Omental fat pad (tissue), 4 donors: ENCODE results near the gene CEP131. TPM values are rescaled to one million over a fixed set of nuclear protein-coding genes. Genes with fewer than 3 reads are reported as not detected.

ENCODE experiments used
- ATAC-seq: fragments of 150-250 bp; one replicate; pipeline ENCODE4 v1.9.1; 2016; ENCODE audit warnings: mild to moderate bottlenecking, moderate library complexity; ENCODE audit not compliant: low FRiP score
- DNase-seq: peaks from one replicate; pipeline ENCODE4 v3.0.0-alpha.2; 2019; ENCODE audit warnings: low spot score
- total RNA-seq, 4 donors: library from RNA; depleted of rRNA; stranded (reverse); fragments of >200 nt; gene quantifications; one replicate each; pipeline ENCODE4 v1.1.0, GENCODE V29; 2016
- TF ChIP-seq, protein P1 (sequence below), 3 donors: fragments of 450-650 bp; IDR thresholded peaks; one replicate each; pipeline ENCODE4 v1.5.1; 2016 to 2017; ENCODE audit warnings: antibody characterized with exemption in 3 of 3, mild to moderate bottlenecking in 3 of 3, moderate library complexity in 2 of 3

CEP131 gene
- total RNA-seq = 10 to 100 TPM in 1 of 4 donors, 1 to 10 TPM in 3; 3.0 to 11.5 (median 5.6) TPM

DNA sequence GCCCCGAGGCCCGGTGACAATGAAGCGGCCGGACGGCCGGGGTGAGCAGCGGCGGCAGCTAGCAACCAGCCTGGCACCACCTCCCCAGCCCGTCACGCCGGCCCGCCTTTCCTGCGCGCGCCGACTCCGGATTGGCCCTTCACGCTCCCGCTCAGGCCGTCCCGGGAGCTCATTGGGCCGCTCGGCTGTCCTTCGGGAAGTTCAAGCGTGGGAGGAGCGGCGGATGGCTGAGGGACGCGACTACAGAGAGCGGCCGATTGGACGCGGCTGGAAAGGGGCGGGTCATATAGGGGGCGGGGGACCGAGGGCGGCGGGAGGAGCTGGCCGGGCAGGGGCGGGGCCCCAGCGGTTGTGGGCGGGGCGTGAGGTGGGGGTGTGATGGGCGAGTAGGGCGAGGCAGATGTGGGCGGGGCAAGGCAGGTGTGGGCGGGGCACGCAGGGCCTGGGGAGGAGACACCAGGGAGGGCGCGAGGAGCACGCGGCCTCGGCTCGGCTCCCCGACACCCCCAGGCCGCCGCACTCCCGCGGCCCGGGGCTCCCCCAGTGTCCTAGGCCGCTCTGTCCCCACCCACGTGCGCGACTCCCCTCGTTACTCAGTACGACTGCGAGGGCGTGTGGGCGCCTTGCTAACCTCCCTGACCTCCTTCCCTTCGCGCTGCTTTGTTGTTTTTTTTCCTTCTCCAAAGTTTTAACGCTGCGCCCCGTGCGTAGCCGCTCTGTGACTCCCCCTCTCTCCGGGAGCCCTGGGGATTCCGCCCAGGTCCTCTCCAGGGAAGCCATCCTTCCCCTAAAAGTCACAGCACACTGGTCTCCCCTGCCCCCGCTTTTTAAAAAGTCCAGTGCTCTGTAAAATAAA lies at the start of gene CEP131:
CEP131 (minus strand) TSS at position 60 of the 856 bp plus-strand sequence. CDS start 2,909 bp downstream, outside the sequence.
- DNase-seq = peak; percentile 96
- TF ChIP-seq, protein P1, sequence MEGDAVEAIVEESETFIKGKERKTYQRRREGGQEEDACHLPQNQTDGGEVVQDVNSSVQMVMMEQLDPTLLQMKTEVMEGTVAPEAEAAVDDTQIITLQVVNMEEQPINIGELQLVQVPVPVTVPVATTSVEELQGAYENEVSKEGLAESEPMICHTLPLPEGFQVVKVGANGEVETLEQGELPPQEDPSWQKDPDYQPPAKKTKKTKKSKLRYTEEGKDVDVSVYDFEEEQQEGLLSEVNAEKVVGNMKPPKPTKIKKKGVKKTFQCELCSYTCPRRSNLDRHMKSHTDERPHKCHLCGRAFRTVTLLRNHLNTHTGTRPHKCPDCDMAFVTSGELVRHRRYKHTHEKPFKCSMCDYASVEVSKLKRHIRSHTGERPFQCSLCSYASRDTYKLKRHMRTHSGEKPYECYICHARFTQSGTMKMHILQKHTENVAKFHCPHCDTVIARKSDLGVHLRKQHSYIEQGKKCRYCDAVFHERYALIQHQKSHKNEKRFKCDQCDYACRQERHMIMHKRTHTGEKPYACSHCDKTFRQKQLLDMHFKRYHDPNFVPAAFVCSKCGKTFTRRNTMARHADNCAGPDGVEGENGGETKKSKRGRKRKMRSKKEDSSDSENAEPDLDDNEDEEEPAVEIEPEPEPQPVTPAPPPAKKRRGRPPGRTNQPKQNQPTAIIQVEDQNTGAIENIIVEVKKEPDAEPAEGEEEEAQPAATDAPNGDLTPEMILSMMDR (IDR thresholded peaks at IDR 0.05) = no peak
- peak; percentile 98 for ATAC-seq

DNA sequence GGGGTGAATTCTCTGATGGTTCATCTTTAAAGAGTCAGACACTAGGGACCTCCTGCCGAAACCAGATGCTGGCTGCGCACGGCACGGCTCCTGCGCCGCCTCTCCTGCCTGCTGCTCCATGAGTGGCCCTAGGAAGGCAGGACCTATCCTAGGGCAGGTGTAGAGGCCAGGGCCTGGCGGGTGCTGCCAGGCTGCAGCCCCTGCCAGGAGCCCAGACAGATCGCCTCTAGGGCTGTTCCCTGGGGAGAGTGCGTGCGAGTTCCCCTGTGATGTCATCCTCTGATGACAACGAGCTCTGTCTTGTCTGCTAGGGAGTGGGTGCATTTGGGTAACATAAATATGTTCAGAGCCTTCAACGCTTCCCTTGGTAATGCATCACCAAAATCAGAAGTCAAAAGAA lies 48.5 kb upstream of the CEP131 start:
- TF ChIP-seq, protein P1 (IDR thresholded peaks at IDR 0.05) = no peak
- DNase-seq (no peak), ATAC-seq (no peak)

DNA sequence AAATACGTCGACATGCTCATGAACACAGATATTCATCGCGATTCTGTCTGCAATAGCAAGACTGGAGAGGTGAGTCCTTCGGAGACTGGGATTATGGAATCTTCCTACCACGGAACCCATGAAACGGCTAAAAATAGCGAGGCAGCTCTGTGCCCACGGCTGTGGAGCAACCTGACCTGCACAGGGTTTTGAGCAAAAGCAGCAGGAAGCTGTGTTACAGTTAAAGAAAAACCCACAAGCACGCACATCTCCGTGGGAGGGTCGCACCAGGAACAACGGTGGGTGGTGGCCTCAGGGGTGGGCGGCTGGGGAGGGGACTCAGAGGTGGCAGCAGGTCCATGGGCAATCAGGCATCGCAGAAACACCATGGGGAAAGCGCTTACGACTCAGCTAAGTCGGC lies 47.5 kb upstream of the CEP131 start:
- TF ChIP-seq, protein P1 (IDR thresholded peaks at IDR 0.05) = no peak
- DNase-seq = no peak
- no peak for ATAC-seq

DNA sequence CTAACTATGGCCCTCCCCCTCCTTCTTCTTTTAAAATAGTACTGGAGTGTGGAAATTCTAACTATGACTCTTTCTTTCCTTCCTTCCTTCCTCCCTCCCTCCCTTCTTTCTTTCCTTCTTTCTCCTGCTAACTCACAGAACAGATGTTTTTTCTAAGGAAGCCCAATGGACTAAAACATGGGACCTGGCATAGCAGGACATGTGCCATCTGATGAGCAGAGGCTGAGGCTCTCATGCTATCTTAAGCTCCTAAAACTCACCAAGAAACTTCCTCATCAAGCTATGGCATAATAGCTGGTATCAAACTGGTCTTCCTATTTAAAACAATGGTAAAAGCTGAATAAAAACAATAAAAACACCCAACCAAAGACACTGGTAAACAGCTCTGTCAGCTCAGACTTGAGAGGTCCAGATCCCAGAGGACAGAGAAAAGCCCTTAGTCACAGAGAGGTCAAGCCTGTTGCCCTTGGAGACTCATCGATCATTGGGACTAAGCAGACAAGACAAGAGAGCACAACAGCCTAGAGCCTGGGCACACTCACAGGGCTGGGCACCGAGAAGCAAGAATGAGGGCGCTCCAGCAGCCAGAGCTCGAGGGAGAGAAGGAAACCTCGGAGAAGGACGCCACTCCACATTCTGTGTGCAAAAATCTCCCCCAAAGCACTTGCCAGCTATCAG lies 44.8 kb upstream of the CEP131 start:
- ATAC-seq = no peak
- TF ChIP-seq, protein P1 (IDR thresholded peaks at IDR 0.05) = no peak
- DNase-seq = no peak

DNA sequence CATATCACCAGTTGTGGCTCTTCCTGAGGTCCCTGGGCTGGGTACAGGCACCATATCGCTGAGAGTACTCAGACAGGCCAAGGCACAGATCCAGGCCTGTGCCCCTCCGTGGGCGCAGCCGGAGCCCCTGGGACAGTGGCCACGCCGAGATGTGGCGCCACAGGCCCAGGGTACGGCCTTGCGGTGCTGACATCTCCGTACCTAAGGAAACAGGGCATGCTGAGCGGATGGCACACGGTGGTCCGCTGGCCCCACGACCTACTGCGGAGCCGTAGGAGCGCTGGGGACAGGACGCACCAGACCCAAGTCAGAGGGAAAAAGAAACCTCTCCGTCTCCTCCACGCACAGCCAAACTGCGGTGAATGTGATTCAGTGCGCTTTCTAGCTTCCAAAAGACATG lies 42.8 kb upstream of the CEP131 start:
- DNase-seq (no peak), ATAC-seq (no peak)
- TF ChIP-seq, protein P1 (IDR thresholded peaks at IDR 0.05) = no peak

DNA sequence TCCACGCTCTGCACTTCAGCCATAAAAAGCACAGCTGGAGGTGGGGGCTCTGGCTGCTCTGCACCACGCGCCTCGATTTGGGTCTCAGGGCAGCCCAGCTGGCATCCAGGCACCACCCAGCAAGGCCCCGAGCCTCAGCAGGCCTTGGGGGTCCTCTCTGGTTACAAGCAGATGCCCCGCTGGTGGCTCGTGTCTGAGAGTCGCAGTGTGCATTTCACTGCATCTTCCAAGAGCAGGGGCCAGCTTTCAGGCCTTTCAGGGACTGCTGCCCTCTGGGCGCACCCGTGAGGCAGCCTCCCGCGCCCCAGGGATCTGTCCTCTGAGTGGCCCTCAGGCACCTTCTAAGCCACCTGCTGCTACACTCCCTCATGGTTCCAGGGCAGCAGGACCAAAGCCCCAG lies 41.9 kb upstream of the CEP131 start:
- no peak for DNase-seq
- TF ChIP-seq, protein P1 (IDR thresholded peaks at IDR 0.05) = no peak
- ATAC-seq = no peak
